Keratinocyte (primary cell): ENCODE data around the gene NSDHL.

Experiments used
- EZH2 ChIP-seq: IDR thresholded peaks from one replicate; pipeline ENCODE4 v1.6.1; 2012; ENCODE audit warnings: inconsistent platforms, mild to moderate bottlenecking, low read length, moderate library complexity
- TF ChIP-seq, protein P1 (sequence below), 3 experiments: IDR thresholded peaks in 1 of 3; conservative IDR thresholded peaks in 1 of 3; optimal IDR thresholded peaks in 1 of 3; 2 replicates in 2 of 3; 3 replicates in 1 of 3; pipeline versions ENCODE3 to v1.5.1; 2011; ENCODE audit warnings: low read length in 3 of 3, mild to moderate bottlenecking in 3 of 3, moderate library complexity in 2 of 3, control low read depth in 1 of 3, inconsistent platforms in 1 of 3; ENCODE audit not compliant: insufficient read depth in 2 of 3; ENCODE audit errors: extremely low read depth in 1 of 3

DNA sequence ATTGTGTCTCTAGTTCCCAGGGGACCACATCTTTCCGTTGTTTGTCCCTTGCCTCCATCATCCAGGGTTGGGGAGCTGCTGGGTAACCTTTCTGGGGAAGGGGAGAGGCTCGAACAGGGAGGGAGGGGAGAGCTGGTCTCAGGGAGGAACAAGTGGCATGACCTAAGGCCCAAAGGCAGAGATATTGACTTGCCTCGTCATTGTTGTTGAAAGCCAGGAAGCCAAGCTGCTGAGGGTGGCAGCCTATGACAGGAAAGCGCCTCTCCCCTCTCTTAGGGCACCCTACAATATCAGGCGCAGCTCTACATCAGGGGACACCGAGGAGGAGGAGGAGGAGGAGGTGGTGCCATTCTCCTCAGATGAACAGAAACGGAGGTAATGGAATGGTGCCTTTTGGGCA is 87.8 kb downstream of the NSDHL start:
- TF ChIP-seq, protein P1, sequence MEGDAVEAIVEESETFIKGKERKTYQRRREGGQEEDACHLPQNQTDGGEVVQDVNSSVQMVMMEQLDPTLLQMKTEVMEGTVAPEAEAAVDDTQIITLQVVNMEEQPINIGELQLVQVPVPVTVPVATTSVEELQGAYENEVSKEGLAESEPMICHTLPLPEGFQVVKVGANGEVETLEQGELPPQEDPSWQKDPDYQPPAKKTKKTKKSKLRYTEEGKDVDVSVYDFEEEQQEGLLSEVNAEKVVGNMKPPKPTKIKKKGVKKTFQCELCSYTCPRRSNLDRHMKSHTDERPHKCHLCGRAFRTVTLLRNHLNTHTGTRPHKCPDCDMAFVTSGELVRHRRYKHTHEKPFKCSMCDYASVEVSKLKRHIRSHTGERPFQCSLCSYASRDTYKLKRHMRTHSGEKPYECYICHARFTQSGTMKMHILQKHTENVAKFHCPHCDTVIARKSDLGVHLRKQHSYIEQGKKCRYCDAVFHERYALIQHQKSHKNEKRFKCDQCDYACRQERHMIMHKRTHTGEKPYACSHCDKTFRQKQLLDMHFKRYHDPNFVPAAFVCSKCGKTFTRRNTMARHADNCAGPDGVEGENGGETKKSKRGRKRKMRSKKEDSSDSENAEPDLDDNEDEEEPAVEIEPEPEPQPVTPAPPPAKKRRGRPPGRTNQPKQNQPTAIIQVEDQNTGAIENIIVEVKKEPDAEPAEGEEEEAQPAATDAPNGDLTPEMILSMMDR (optimal IDR thresholded peaks at IDR 0.05 in 1 of 3, IDR thresholded peaks at IDR 0.05 in 1 of 3, conservative IDR thresholded peaks at IDR 0.05 in 1 of 3; ENCODE audit: extremely low read depth in 1 of 3, insufficient read depth in 2 of 3, low read length in 3 of 3), result no peak
- no peak for TF ChIP-seq EZH2
